KOPT-K1 (cell line): ENCODE data around the gene SERPING1.
"Not testable (repeated sequence)": the region's sequence is repeated elsewhere in the genome, so short reads cannot be mapped to it uniquely, and the experiment has no call there.

Source experiments
- H3K27ac ChIP-seq: fragments of 200-600 bp; sonication (generic); 2 replicates; pipeline ENCODE4 v1.5.1; 2016; ENCODE audit warnings: antibody characterized with exemption, mild to moderate bottlenecking, low read depth, low read length; ENCODE audit not compliant: poor library complexity, severe bottlenecking
- H3K36me3 ChIP-seq: fragments of 200-600 bp; sonication (generic); 2 replicates; pipeline ENCODE4 v1.5.1; 2017; ENCODE audit warnings: antibody characterized with exemption, mild to moderate bottlenecking, low read length, moderate library complexity; ENCODE audit not compliant: insufficient read depth
- H3K9me3 ChIP-seq: fragments of 200-600 bp; sonication (generic); 2 replicates; pipeline ENCODE4 v1.5.1; 2017; ENCODE audit warnings: antibody characterized with exemption, low read length, mild to moderate bottlenecking; ENCODE audit not compliant: insufficient read depth, poor library complexity, severe bottlenecking

SERPING1 gene

GRCh38 chr11:57649826-57650738, 52.6 kb downstream of the SERPING1 start, which contains the start of gene YPEL4:
YPEL4 (minus strand) TSS chr11:57649912; CDS start chr11:57647107, 2,805 bp downstream.
- H3K9me3 ChIP-seq: no peaks in the 10 kb centered on the region
- no peaks in the 10 kb centered on the region; the same call in 1 of the 2 replicates for H3K36me3 ChIP-seq
- peak within 1 kb of the TSS; percentile 42 for H3K27ac ChIP-seq

DNA sequence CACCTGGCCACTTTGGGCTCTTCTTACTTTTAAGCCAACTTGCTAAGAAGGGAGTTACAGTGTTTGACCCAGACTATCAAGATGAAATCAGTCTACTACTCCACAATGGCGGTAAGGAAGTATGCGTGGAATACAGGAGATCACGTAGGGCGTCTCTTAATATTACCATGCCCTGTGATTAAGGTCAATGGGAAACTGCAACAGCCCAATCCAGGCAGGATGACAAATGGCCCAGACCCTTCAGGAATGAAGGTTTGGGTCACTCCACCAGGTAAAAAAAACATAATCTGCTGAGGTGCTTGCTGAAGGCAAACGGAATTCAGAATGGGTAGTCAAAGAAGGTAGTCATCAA, 53.2 kb downstream of the SERPING1 start:
- no peaks in the 10 kb centered on the region; the same call in 1 of the 2 replicates for H3K36me3 ChIP-seq

GRCh38 chr11:57651408-57651807, 53.9 kb downstream of the SERPING1 start:
- H3K9me3 ChIP-seq: no peaks in the 10 kb centered on the region
- no peak overlapping the region for H3K27ac ChIP-seq

More for the DNA sequence above, 53.2 kb downstream of the SERPING1 start:
- Histone ChIP-seq H3K27ac (no peak overlapping the region), H3K9me3 (no peaks in the 10 kb centered on the region)

DNA sequence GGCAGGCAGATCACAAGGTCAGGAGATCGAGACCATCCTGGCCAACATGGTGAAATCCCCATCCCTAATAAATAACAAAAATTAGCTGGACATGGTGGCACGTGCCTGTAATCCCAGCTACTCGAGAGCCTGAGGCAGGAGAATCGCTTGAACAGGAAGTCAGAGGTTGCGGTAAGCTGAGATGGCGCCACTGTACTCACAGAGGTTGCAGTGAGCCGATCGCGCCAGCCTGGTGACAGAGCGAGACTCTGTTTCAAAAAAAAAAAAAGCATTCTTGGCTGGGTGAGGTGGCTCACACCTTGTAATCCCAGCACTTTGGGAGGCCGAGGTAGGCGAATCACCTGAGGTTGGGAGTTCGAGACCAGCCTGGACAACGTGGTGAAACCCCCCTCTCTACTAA, 54.7 kb downstream of the SERPING1 start:
- peak overlapping the region; percentile 59 for H3K27ac ChIP-seq
- H3K9me3 ChIP-seq, H3K36me3 ChIP-seq: not testable (repeated sequence)

More at GRCh38 chr11:57651408-57651807, 53.9 kb downstream of the SERPING1 start:
- no peaks in the 10 kb centered on the region; the same call in 1 of the 2 replicates for H3K36me3 ChIP-seq

GRCh38 chr11:57652662-57653061, 55.2 kb downstream of the SERPING1 start:
- Histone ChIP-seq H3K27ac (peak overlapping the region; percentile 59), H3K36me3 (no peaks in the 10 kb centered on the region), H3K9me3 (no peaks in the 10 kb centered on the region)

GRCh38 chr11:57653163-57653562, 55.7 kb downstream of the SERPING1 start:
- H3K36me3 ChIP-seq: no peaks in the 10 kb centered on the region
- no peaks in the 10 kb centered on the region for H3K9me3 ChIP-seq
- peak overlapping the region; percentile 59 for H3K27ac ChIP-seq

GRCh38 chr11:57656885-57657193, 59.4 kb downstream of the SERPING1 start:
- Histone ChIP-seq H3K27ac (peak overlapping the region; percentile 59), H3K36me3 (peaks cover 28% of the 10 kb centered on the region), H3K9me3 (no peaks in the 10 kb centered on the region)

- Histone ChIP-seq H3K36me3 (peaks cover 33% of the 10 kb centered on the region), H3K9me3 (no peaks in the 10 kb centered on the region), H3K27ac (peak within 1 kb of the TSS; percentile 59)
These were observed 59.9 kb downstream of the SERPING1 start, which contains the start of gene CLP1 for GRCh38 chr11:57657194-57658022. CLP1 (plus strand) TSS chr11:57657762; CDS start chr11:57659477, 1,715 bp downstream.

DNA sequence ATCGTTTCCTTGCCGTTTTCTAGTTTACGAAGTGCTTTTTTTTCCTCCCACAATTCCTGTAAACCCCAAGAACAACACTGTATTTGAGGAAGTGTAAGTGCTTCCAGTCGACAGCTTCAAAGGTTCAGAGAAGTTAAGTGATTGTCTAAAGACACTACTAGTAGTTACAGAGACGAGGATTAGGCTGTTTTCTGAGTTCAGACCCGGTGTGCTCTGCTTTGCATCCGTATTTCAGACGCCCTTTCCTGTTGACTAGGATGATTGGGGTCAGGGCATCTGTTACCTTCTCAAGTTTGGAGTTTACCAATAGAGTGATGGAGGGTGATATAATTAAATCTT, 60.5 kb downstream of the SERPING1 start:
- no peaks in the 10 kb centered on the region for H3K9me3 ChIP-seq
- H3K36me3 ChIP-seq: peaks cover 39% of the 10 kb centered on the region
- H3K27ac ChIP-seq: peak overlapping the region; percentile 59

GRCh38 chr11:57659669-57660068, 62.2 kb downstream of the SERPING1 start:
- Histone ChIP-seq H3K27ac (no peak overlapping the region), H3K36me3 (peaks cover 40% of the 10 kb centered on the region), H3K9me3 (no peaks in the 10 kb centered on the region)

GRCh38 chr11:57662893-57663292, 65.4 kb downstream of the SERPING1 start:
- Histone ChIP-seq H3K9me3 (no peaks in the 10 kb centered on the region), H3K36me3 (peaks cover 40% of the 10 kb centered on the region), H3K27ac (no peak overlapping the region)

- Histone ChIP-seq H3K27ac (no peak overlapping the region), H3K36me3 (peaks cover 40% of the 10 kb centered on the region), H3K9me3 (no peaks in the 10 kb centered on the region)
These were observed 66.5 kb downstream of the SERPING1 start for GRCh38 chr11:57663975-57664374.
